SU-DHL-6 (cell line): Measurements from ENCODE around the gene KITLG.
"Not testable (repeated sequence)": the region's sequence is repeated elsewhere in the genome, so short reads cannot be mapped to it uniquely, and the experiment has no call there.

Experiments used
- H2AFZ ChIP-seq: fragments of 200-600 bp; sonication (generic); 2 replicates; pipeline ENCODE4 v1.6.1; 2014; ENCODE audit warnings: low read depth, mild to moderate bottlenecking, moderate library complexity, mixed read lengths, antibody characterized with exemption, low read length; ENCODE audit not compliant: severe bottlenecking
- H3F3A ChIP-seq: fragments of 200-600 bp; shearing (Covaris generic); 2 replicates; pipeline ENCODE4 v1.6.0; 2016; ENCODE audit warnings: antibody characterized with exemption, mild to moderate bottlenecking; ENCODE audit not compliant: insufficient read depth
- H3K27ac ChIP-seq: fragments of 200-600 bp; sonication (generic); 2 replicates; pipeline ENCODE4 v1.5.1; 2016; ENCODE audit warnings: low read depth, mild to moderate bottlenecking, low read length, moderate library complexity, mixed read lengths
- H3K27me3 ChIP-seq: fragments of 200-600 bp; sonication (generic), shearing (Covaris generic); 2 replicates; pipeline ENCODE4 v1.6.0; 2014; ENCODE audit warnings: mild to moderate bottlenecking, low read length
- H3K36me3 ChIP-seq: fragments of 200-600 bp; sonication (generic); 2 replicates; pipeline ENCODE4 v1.6.1; 2014; ENCODE audit warnings: mild to moderate bottlenecking, low read length, mixed read lengths
- H3K4me2 ChIP-seq: fragments of 300-600, 200-600 bp; shearing (Covaris generic), sonication (generic); 2 replicates; pipeline ENCODE4 v1.6.0; 2014; ENCODE audit warnings: low read length, low read depth, mild to moderate bottlenecking; ENCODE audit not compliant: poor library complexity, severe bottlenecking
- H3K4me3 ChIP-seq: fragments of 200-600 bp; sonication (generic); 2 replicates; pipeline ENCODE4 v1.5.1; 2014; ENCODE audit warnings: antibody characterized with exemption, low read length, mild to moderate bottlenecking, mixed read lengths; ENCODE audit not compliant: insufficient read depth, poor library complexity, severe bottlenecking
- H3K79me2 ChIP-seq: fragments of 200-600 bp; sonication (generic); 2 replicates; pipeline ENCODE4 v1.6.1; 2014; ENCODE audit warnings: mild to moderate bottlenecking, low read length, moderate library complexity; ENCODE audit not compliant: insufficient read depth
- H3K9ac ChIP-seq: fragments of 200-600 bp; sonication (generic); 2 replicates; pipeline ENCODE4 v1.7.0; 2014; ENCODE audit warnings: mild to moderate bottlenecking, low read length
- H3K9me2 ChIP-seq: fragments of 200-600 bp; sonication (generic); replicated peaks from 2 replicates; pipeline ENCODE4 v1.6.1; 2014; ENCODE audit warnings: low read length; ENCODE audit not compliant: insufficient read depth
- H3K9me3 ChIP-seq: fragments of 200-600 bp; sonication (generic); 2 replicates; pipeline ENCODE4 v1.6.1; 2014; ENCODE audit warnings: low read length, mixed read lengths; ENCODE audit not compliant: insufficient read depth
- H4K20me1 ChIP-seq: fragments of 200-600 bp; sonication (generic); 2 replicates; pipeline ENCODE4 v1.6.1; 2014; ENCODE audit warnings: low read depth, mild to moderate bottlenecking, antibody characterized with exemption, low read length, moderate library complexity, mixed read lengths
- CTCF ChIP-seq: fragments of 200-600 bp; sonication (generic); IDR thresholded peaks from one replicate; pipeline ENCODE4 v1.5.1; 2017; ENCODE audit warnings: antibody characterized with exemption, mild to moderate bottlenecking, low read length, moderate library complexity; ENCODE audit not compliant: insufficient read depth, poor library complexity, severe bottlenecking
- EZH2phosphoT487 ChIP-seq: fragments of 200-600 bp; sonication (generic), shearing (Covaris generic); conservative IDR thresholded peaks from 2 replicates; pipeline ENCODE4 v1.6.1; 2018; ENCODE audit warnings: mild to moderate bottlenecking, antibody characterized with exemption, low read length, moderate library complexity, mixed read lengths

KITLG gene

GRCh38 chr12:88552610-88553079 lies 27.6 kb downstream of the KITLG start:
- no peaks in the 10 kb centered on the region for H3K9me2 ChIP-seq
- H3K79me2 ChIP-seq, result no peaks in the 10 kb centered on the region
- no peak overlapping the region for H2AFZ ChIP-seq
- H3K4me3 ChIP-seq, result no peak overlapping the region
- no peak overlapping the region for H3K4me2 ChIP-seq
- H3K36me3 ChIP-seq, result no peaks in the 10 kb centered on the region
- no peak overlapping the region for H3K9ac ChIP-seq
- TF ChIP-seq EZH2phosphoT487 (no peak), CTCF (no peak)
- H3K9me3 ChIP-seq, result no peaks in the 10 kb centered on the region
- no peak overlapping the region for H3K27ac ChIP-seq
- H4K20me1 ChIP-seq, result no peaks in the 10 kb centered on the region
- no peaks in the 10 kb centered on the region for H3K27me3 ChIP-seq
- H3F3A ChIP-seq, result no peaks in the 10 kb centered on the region

GRCh38 chr12:88549929-88550328 lies 30.3 kb downstream of the KITLG start:
- no peaks in the 10 kb centered on the region for H3K27me3 ChIP-seq
- no peaks in the 10 kb centered on the region for H3K9me3 ChIP-seq
- TF ChIP-seq EZH2phosphoT487 (no peak), CTCF (no peak)
- no peak overlapping the region for H3K9ac ChIP-seq
- H2AFZ ChIP-seq, result no peak overlapping the region
- H3K27ac ChIP-seq, result no peak overlapping the region
- H3K9me2 ChIP-seq, result no peaks in the 10 kb centered on the region
- H4K20me1 ChIP-seq, result no peaks in the 10 kb centered on the region
- no peaks in the 10 kb centered on the region for H3K79me2 ChIP-seq
- H3F3A ChIP-seq, result no peaks in the 10 kb centered on the region
- H3K36me3 ChIP-seq, result no peaks in the 10 kb centered on the region
- H3K4me2 ChIP-seq, result no peak overlapping the region
- H3K4me3 ChIP-seq, result no peak overlapping the region

GRCh38 chr12:88547949-88548348 lies 32.3 kb downstream of the KITLG start:
- H3F3A ChIP-seq, H3K9me3 ChIP-seq, H3K9me2 ChIP-seq, H4K20me1 ChIP-seq, H3K27me3 ChIP-seq, H2AFZ ChIP-seq, H3K79me2 ChIP-seq, H3K9ac ChIP-seq, H3K36me3 ChIP-seq, H3K4me2 ChIP-seq, H3K4me3 ChIP-seq, H3K27ac ChIP-seq: not testable (repeated sequence)

- H3K27ac ChIP-seq, result no peak overlapping the region
- no peak overlapping the region for H2AFZ ChIP-seq
- H3K9me3 ChIP-seq, result no peaks in the 10 kb centered on the region
- H3K9ac ChIP-seq, result no peak overlapping the region
- H3K36me3 ChIP-seq, result no peaks in the 10 kb centered on the region
- H3F3A ChIP-seq, result no peaks in the 10 kb centered on the region
- no peak overlapping the region for H3K4me3 ChIP-seq
- no peaks in the 10 kb centered on the region for H3K79me2 ChIP-seq
- H3K27me3 ChIP-seq, result no peaks in the 10 kb centered on the region
- H3K9me2 ChIP-seq, result no peaks in the 10 kb centered on the region
- H4K20me1 ChIP-seq, result no peaks in the 10 kb centered on the region
- no peak overlapping the region for H3K4me2 ChIP-seq
- TF ChIP-seq CTCF, result no peak
- TF ChIP-seq EZH2phosphoT487, result no peak
Observed at GRCh38 chr12:88546853-88547252, 33.4 kb downstream of the KITLG start.
